ENCODE data around the gene SSH2. TPM values are rescaled to one million over a fixed set of nuclear protein-coding genes. Genes with fewer than 3 reads are reported as not detected.

SSH2 gene
- total RNA-seq, 1 donor from 2014 or later = 39.1 TPM

DNA sequence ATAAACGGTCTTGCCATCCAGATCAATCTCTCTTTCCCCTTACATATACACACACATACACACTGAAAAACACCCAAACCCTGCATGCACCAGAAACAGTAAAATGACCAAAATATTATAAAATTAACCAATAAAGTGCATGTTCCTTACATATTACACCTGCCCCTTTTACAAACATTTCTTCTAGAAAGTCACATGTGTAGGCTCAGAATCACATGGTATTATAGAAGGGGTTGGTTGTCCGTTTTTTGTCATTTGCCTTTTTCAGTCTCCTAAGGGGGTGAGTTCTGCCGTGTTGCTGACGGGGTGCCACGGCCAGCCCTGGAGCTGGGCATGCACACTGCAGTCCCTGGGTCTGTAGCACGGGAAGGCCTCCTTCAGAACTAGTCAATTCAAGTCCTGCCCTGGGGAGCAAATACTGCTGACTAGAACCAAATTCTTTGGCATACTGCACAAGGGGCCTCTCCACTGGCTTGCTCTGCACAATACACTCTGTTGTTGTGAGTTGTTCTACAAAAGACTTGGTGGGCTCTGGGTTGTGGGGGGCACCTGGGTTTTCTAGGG lies 299.3 kb downstream of the SSH2 start:
- DNase-seq (ENCODE audit: low spot score) = no peak

DNA sequence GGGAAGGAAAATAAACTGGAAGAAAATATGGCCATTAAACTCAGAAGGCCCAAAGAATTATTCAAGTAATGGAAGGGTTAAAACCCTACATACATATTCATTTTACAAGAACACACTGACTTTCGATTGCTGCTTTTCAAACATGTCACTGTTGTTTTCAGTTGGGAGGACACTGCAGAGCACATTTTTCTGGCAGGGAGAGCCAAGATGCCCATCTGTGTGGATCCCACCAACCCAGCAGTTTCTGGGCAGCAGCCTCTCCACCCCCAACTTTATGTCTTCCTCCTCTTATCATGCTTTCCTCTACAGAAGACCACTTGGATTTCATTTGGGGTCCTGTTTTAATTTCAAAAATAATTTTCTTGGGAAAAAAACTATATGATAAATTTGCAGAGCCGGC lies 300.2 kb downstream of the SSH2 start:
- no peak for DNase-seq (ENCODE audit: low spot score)

DNA sequence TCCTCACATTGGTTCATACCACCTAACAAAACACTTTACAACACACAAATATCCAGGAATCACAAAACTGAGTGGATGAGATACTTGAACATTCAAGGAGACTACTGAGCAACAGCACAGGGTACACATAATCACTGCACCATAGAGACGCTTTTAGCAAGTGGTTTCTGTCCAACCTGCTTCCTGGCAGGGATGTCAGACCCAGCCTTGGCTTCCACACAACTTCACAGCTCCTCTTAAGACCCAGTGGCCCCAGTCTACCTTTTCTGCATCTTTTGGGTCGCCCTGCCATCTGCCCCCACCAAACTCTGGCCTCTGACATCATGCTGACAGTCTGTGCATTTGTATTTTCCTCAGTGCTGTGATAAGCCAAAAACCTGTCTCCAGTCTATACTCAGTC lies 301.4 kb downstream of the SSH2 start:
- no peak for DNase-seq (ENCODE audit: low spot score)

DNA sequence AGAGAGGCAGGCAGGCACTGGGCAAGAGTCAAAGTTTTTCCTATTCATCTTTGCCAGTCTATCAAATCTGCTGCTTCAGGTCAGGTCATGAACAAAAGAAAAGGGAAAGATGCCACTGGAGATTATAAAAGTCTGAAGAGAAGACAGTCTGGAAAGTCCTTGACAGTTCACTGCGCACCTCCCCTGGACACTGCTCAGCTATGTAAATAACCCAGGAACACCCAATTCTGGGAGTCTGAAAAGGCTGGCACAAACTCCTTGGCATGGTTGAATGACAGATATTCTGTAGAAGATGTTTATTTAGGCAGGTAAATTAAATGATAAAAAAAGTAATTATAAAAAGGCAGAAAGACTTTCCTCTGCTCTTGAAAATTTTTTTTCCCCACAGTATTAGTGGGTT lies 302.1 kb downstream of the SSH2 start:
- DNase-seq (ENCODE audit: low spot score) = no peak

DNA sequence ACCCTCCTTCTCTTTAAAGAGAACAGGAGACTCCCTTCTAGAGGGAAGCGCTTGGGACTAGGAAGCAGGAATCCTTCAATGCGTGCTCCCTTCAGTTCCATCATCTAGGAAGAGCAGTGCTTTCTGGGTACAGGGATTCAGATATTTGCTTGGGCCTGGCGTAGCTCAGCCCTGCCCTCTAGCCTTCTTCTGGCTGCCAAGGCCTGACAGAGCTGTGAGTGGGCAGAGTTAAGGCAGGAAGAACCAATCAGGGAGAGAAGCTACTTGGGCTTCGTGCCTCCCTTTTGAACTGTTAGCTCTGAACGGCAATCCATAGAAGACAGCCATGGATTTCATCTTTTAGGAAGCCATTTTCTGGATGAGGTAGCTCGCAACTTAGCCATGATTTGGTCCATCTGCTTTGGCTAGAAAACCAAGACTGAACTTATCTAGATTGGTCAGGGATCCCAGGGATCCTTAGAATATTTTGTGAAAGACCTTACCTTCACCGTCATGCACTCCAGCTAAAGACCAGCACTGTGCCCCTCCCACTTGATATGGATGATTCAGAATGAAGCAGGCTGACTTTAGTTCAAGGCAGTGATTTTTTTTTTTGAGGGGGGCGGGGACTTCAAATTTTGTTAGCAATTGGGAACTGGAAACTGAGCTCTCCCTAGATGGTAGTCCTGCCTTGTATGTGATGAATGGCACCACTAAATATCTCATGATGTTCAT lies 304.8 kb downstream of the SSH2 start:
- no peak for DNase-seq (ENCODE audit: low spot score)

DNA sequence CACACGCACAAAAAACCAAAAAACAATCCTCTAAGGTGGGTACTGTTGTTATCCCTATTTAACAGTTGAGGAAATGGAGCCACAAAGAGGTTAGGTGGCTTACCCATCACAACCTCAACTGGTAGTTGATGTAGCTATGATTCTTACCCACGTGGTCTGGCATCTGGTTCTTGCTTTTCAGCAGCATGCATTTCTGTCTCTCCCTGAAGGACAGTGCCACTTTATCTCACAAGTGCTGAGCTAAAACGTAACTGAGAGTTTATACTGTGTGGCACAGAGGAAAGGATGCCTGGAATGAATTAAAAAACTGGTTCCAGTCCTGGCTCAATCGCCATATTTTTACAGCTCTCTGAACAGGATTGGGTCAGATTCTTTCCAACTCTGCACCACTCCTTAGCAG lies 305.4 kb downstream of the SSH2 start:
- DNase-seq (ENCODE audit: low spot score) = no peak

DNA sequence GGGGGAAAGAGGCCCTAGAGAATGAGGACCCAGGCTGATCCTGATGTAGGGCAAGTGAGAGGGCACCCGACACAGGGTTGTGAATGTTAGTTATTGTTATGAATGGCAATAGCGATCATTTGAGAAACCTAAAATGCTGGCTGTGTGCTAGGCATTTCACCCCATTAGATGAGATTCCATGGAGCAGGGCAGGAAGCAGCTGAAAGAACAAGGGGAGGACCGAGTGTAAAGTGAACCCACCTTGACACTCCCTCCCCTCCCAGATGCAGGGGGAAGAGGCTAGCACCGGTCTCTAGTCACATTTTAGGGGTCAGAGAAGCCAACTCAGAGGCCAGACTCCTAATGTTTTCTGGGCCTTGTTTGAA lies 306.8 kb downstream of the SSH2 start:
- no peak for DNase-seq (ENCODE audit: low spot score)

DNA sequence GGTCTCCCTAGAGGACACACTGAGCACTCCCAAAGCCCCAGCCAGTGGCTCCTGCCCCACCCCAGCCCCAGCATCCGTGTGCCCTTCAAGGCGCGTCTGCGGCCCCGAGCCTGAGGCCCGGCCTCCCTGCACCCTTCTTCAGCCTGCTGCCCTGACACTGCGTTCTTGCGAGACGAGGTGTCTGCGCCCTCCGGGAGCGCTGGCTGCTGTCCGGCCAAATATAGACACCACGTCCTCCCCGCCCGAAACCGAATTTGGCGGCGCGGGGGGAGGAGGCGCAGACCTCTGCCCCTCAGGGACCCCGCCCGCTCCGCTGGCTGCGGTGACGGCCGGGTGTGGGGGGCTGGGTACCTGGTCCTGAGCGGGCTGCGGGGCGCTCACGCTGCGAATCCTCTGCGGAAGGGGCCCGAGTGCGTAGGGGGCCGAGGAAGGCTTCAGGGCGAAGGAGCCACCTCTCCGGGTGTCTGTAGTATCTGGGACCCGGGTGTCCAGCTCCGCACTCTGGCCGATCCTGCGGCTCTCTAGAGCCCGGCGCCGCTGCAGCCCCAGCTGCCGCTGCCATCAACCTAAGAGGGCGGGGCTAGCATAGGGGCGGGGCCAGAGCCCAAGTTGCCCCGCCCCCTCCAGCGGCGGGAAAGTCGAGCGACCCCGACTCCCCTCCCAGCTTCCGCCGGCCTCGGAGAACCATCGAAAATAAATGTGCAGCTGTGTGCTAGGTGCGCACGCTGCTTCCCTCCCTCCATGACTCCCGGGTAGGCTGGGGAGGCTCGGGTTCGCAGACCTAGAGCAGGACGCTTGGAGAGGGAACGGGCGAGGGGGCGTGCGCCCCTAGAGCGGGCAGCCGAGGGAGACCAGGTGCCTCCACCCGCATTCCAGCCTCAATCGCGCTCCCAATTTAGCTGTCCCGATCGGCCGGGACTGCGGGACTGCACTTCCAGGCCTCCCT lies 307.4 kb downstream of the SSH2 start, which contains the start of gene CORO6:
Gene CORO6, minus strand, starts transcription at position 576 of the 946 bp plus-strand sequence. CDS start 1,491 bp downstream, outside the sequence.
- no peak for DNase-seq (ENCODE audit: low spot score)

DNA sequence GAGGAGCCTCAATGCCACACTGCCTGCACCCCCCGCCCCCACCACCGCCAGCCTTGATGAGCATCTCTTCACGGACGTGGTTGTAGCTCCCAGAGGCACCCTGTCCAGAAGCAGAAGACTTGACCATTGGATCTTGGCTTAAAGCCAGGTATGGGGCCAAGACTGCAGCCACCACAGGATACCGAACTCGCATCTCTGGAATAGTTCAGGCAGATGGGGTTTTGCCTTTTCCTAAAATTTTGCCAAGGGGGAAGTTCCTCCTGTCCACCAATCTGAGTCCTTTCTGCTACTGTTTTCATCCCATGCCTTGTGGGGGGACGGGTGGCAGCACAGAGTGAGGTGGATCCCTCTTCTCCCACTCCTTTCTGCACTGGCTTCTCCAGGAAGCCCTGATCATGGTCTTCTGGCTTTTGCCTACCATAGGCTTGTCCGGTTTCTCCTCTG lies 308.3 kb downstream of the SSH2 start:
- DNase-seq (ENCODE audit: low spot score) = no peak

DNA sequence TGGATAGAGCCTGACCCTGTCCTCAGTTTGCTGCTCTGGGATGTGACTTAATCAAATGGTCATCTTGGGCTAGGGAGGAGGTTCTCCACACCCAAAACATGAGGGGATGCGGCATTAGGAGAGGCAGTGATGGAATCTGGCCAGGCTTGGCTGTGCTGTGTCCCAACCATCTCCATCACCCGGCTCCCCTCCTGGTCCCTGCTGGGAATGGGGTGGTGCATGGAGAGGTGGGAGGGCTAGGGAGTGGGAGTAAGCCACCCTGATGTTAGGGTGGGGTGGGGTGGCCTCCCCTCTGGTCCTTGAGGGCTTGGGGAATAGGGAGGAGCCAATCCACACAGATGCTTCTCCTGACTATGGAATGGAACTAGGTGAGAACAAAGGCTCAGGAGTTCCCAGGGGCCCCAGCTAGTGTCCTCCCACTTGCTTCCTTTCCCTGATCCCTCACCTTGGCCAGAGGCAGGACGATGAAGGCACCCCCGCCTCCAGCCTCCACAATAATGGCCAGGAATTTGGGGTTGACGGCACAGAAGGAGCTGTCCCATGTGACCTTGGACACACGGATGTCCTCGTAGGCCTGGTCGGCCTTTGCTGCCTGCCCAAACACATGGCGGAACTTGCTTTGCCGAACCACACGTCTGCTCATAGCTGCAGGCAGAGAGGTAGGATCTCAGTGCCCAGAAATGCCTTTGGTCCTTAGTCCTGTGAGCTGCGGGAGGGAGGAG lies 309.1 kb downstream of the SSH2 start:
- DNase-seq (ENCODE audit: low spot score) = no peak

DNA sequence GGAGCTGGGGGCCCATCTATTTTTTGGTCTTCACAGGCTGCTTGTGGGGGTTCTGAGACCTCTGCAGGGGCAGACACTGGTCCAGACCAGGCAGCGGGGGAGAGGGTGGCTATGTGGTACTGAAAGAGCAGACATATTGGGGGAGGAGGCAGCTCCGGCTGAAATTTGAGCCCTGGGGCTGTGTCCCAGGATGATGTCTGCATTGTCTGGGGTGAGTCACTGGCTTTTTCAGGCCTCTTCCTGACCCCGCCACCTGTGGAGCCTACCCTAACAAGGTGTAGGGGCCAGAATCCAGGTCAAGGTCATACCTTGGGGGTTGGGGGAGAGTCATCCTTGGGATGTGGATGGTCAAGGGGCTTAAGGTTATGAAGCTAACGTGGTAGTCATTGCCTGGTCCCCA lies 309.8 kb downstream of the SSH2 start:
- no peak for DNase-seq (ENCODE audit: low spot score)

DNA sequence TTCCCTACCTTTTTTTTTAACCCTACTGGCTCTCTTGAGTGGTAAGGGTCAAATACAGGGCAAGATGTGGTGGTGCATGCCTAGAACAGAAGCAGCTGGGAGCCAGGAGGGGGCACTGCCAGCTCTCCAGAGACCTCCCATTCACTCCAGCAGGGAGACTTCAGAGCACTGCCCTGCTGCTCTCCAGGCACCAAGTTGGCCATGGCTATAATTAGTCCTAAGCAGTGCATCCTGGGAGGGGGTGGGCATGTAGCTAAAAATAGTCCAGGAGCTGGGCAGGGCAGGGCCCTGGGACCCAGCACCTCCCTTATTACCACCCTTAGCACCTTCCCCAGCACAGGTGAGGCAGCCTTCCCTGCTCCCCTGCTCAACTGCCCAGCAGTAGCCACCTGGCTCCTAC lies 310.8 kb downstream of the SSH2 start:
- no peak for DNase-seq (ENCODE audit: low spot score)

DNA sequence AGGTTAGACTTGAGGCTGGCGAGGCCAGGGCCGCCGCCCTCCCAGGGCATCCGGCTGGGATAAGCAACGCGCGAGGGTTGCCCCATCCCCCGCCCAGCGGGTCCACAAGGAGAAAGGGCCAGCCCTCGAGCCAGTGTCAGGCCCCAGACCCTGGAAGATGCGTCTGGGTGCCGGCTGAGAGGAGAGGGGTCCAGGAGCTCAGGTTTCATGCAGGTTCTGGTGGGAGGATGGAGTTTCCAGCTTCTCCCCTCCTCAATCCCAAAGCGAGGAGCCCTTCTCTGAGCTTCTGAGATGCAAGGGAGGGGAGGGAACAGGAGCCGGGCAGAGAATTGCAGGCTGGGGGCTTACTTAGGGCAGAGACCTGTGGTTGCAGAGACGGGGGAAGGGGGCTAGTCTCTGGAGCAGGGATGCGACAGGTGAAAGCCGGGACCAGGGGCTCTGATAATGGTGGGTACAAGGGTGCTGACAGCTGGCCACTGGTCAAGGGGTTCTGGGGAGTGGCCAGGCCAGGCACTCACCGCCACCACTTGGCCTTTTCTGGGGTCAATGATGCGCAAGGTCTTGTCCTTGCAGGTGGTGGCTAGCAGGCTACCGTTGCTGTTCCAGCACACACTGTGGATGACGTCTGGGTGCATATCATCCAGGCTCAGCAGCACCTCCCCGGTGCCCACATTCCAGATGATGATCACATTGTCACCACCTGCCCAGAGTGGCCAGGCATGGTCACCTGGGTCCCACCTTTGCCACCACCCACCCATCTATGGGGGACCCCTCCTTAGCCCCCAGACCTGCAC lies 311.6 kb downstream of the SSH2 start:
- DNase-seq (ENCODE audit: low spot score) = no peak

DNA sequence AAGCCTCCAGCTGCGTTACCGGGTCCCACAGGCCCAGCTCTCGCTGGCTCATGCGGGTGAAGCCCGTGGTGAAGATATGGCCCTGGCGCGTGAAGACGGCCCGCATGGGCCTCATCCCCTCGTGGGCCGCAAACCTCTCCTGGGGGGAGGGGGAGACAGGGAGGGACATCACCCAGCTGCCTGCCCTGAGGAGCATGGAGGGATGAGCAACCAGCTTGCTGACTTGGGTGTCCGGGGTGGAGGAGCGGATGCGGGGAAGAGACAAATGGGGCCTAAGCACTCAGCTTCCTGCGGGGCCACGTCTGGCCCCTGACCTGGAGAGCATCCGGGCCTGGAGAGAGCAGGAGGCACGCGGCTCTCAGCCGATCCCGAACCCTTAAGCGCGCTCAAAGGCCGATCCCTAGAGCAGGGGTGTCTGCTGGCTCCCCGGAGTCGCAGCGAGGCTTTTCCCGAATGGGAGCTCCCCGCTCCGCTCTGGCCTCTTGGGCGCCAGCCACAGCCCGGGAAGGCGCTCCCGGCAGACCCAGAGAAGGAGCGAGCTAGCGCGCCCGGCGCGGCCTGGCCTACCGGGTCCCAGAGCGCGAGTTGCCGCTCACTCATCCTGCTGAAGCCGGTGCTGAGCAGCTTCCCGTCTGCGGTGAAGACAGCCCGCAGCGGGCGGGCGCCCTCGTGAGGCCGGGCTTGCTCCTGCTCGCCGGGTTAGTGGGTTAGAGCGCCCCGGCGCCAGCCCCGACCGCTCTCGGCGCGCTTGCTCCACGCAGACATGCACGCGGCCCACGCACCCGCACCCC lies 312.4 kb downstream of the SSH2 start:
- DNase-seq (ENCODE audit: low spot score) = peak; percentile 94

DNA sequence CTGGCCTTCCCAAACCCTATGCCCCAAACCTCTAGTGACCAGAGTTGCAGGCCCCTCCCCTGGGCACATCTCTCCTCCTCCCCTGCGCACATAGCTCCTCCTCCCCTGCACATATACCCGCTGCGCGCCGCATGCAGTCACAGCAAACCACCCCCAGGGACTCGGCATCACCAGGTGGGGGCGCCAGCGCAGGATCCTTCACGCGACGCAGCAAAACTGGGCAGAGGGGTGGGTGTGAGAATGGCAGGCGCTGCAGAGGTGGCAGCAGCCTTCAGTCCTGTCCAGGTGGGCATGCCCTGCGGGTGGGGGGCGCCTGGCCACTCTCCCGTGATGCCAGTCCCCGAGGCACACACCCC lies 312.9 kb downstream of the SSH2 start:
- DNase-seq (ENCODE audit: low spot score) = no peak

DNA sequence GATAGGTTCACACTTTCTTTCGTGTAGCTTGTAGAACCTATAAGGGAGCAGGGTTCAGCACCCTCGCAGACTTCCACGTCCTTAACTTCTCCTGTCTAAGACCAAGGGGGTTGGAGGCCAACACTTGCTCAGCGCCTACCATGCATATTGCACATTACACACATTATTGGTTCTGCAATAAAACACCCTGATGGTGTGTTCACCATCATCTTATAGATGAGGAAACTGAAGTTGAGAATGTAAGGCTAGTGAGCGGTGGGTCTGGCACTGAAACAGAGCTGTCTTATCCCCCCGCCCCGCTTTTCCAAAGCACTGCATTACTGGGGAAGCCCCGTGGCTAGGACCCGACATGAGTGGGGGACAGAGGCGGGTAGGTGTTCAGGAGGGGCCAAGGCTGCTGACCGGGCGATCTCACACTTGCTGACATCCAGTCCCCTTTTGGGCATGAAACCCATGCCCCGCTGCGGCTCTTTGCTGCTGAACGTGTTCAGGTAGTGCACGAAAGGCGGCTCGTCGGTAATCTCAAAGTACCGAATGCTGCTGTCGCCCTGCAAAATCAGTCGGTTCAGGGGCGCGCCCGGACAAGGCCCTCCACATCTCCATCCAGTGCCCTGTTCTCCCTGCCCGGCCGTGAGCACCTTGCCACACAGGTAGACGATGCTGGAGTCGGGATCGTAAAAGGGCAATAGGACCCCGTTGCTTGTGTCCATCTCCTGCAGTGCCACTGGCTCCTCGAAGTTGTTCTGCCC lies 313.6 kb downstream of the SSH2 start:
- no peak for DNase-seq (ENCODE audit: low spot score)

DNA sequence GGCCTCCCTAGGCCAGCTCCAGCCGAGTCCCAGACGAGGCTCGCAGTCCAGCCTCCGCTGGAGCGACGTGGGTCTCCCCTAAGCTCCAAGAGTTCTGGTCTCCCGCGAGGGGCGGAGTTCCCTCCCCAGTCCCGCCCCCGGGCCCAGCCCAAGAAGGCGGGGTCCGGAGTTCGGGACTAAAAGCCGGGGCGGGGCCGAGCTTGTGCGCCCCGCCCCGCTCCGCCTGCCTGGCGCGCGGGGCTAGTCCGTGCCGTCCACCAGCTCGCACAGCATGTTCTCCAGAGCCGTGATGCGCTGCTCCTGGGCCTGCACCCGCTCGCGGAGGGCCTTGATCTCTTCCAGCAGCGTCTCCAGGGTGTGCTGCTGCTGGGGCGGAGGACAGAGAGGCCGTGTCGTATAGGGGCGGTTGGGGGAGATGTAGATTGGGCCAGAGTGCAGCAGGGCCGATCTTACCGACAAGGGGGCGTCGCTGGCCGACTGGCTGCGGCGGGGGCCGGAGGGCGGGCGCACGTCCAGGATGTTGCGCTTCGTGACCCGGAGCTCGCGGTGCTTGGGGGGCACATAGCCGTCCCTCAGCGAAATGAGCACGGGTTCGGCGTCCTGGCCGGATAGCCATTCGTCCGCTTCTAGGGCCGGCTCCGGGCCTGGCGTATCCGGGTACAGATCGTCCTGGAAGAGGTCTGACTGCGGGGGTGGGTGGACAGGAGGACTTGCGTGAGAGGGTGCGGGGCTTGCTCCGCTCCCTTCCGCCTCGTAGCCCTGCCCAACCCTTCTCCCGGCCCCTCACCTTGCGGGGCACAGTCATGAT lies 314.3 kb downstream of the SSH2 start:
- DNase-seq (ENCODE audit: low spot score) = peak; percentile 93

DNA sequence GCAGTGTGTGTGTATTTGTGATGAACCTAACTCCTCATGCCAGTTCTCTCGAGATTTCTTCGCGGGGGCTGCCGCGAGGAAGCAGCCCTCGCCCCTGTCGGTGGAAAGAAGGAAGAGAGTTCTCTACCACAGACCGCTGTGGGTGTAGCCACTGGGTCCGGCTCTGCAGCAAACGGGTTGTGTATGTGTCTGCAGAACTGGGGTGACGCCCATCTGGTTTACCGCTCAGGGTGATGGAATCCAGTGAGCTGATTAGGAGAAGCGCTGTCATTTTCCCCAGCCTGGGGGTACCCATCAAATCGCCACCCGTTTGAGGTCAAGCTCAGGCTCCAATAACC lies 315.0 kb downstream of the SSH2 start:
- no peak for DNase-seq (ENCODE audit: low spot score)

Data from mesenteric fat pad (tissue), 1 donor.